NCI-H2171 treated with DMSO at 0.1 percent for 48 hours (cell line): Measurements from ENCODE around the gene ATG10.
"Not testable (repeated sequence)": the region's sequence is repeated elsewhere in the genome, so short reads cannot be mapped to it uniquely, and the experiment has no call there.

Experiments
- DNase-seq: peaks from one replicate; lab custom pipeline; 2025; lab: John Stamatoyannopoulos, UW

Gene ATG10

DNA sequence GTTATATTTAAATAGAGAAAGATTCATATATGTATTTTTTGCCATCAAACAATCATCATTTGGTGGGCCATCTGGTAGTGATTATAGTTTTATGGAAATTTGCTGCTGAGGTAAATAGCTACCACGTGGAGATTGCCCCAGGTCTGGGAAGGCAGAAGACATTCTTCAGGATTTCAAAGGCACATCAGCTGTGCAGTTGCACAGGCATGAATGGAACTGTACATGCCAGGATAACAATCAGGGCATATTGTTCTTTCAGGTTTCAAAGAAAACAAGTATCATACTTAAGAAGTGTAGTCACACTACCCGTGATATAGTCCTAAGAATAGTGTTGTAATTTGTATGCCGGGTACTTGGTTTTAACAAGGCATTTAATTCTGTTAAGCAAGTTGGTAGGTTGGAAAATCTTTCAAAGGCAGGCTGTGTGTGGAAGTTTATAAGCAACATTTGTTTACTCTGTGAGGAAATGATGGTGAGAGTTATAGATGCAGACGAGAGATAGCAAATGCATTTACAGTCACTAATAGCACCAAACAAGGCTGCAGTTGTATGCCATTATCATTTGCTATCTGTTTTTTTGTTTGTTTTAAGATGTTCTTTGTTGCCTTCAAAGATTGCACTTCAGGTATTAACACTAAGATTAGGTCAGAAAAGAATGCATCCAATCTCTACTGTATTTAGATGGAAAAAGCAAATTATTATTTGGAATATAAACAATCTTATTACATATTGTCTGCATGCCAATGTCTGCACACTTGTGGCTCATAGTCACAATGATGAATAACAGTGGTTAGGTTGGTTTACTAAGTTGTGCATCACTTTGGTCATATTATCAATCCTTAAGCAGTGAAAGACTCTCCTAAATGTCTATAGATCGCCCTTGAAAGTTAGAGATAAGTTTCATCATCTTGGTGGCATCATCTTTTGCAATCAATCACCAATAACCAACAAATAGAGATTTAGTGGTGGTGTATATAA, 251.1 kb downstream of the ATG10 start:
- DNase-seq, result no peak

DNA sequence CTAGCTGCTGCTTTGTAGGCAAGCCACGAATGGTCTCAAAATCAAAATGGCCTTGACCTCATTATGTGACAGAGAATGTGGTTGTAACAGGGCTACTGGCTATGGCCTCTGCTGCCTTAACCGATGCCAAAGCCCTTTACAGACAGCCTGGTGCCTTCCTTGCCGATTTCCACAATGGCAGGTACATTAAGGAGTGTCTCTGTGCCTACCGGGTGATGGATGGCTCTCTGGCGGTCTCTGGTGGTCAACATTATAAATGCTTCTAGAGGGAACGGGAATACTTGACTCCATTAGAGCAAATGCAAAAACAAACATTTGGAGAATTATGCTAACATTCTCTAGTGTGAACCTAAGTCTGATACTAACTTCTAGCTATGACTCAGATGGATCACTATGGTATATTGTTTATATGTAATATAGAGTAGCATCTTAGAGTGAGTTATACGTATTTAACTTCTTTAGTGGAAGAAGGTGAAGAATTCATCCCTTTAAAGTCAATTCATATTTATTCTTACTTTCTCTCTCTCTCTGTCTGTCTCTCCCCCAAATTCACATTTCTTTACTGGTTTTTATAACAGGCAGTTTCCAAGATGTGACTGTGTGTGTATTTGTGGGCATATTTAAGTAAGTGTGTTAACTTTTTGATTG, 253.8 kb downstream of the ATG10 start:
- DNase-seq, result peak; percentile 41

DNA sequence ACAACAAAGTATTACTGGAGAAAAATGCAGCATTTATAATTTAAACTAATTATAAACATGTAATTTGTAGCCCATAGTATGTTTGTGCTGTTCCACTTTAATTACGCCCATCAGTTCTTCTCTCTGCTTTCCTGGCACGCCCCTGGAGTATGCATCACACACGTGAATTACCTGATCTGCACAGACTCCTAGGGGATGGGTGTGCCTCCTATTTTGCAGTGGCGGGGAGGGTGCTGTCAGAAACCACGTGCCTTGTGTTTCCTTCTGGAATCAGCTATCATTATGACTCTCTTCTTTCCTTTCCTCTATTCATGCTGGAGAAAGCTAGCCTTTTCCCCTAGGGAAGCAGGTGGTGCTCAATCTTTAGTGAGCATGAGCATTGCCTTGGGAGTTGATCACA, 263.1 kb downstream of the ATG10 start:
- peak; percentile 5 for DNase-seq

DNA sequence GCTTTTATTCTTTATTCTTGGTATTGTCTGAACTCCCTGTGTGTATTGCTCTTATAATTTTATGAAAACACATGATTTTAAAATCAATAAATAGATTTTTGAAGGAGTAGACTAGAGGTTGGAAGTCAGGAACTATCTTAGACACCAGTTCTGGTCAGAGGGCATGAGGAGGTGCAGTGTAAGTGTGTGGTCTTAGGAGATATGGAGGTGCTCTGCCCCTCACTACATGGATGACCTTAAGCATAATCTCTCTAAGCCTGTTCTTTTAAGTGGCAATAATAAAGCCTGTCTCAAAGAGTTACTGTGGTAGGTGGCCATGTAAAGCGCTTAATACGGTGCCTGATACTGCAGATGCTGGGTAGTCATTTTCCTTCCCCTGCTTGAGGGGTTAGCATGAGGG, 272.3 kb downstream of the ATG10 start:
- no peak for DNase-seq

DNA sequence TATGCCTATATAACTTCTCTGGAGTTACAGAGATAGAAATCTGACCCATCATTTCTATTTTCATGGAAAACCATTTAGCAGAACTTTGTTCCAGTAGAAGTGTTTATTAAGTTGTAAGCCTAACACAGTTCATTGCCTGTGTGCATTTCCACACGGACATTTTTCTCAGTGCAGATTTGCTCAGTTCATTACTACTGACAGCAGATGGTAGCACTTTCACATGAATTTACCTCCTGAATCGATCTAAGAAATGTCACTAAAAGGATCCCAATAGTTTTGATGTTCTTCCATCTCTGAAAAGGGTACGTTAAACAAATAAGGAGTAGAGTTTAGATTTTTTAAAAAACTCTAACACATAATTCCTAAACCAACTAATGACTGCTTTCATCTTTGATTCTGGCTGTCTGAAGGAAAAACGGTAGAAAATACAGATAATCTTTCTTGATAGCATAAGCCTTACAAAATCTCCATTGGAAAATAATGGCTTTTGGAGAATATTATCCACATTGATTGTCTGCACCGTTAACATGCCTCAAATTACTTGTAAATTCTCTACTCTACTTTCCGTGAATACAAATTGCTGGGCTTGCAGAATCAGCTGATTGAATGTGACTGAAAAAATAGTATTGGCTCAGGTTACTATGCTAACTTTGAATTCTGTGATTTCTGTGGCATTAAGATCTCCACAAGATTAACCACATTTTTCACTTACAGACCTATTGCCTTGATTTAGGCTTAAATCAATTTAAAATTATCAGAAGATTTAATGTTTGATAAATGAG, 273.2 kb downstream of the ATG10 start:
- DNase-seq, result no peak

DNA sequence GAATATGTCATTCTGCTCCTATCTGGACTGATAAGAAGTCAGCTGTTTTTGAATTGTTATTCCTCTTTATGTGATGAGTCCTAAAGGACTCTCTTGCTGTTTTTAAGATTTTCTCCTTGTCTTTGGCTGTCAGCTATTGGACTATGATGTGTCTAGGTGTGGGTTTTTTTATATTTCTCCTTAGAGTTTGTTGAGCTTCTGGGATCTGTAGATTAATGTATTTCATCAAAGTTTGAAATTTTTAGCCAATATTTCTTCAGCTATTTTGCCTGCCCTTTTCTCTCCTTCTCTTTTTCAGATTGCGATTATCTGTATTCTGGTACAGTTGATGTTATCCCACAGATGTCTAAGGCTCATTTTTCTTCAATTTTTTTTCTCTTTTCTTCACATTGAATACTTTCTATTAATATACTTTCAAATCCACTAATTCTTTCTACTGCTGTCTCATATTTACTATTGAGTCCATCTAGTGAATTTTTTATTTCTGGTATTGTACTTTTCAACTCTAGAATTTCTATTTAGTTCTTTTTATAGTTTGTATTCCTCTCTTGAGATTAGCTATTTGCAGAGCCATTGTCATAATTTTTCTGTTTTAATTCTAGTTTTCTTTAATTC, 275.2 kb downstream of the ATG10 start:
- DNase-seq, result no peak

DNA sequence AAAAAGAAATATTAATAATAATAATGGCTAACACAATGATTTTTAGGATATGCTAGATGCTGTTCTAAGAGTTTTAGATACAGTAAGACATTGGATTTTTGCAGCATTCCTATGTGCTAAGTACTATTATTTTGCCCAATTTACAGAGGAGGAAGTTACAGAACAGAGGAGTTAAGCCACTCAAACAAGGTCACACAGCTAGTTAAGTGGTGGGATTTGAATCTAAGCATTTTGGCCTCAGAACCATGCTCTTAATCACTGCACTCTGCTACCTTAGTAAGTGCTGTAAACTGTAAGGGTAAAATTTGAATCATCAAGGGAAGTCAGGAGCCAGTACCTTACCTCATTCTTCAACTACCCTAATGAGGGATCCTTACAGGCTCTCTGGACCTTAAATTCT, 280.9 kb downstream of the ATG10 start:
- DNase-seq, result no peak

DNA sequence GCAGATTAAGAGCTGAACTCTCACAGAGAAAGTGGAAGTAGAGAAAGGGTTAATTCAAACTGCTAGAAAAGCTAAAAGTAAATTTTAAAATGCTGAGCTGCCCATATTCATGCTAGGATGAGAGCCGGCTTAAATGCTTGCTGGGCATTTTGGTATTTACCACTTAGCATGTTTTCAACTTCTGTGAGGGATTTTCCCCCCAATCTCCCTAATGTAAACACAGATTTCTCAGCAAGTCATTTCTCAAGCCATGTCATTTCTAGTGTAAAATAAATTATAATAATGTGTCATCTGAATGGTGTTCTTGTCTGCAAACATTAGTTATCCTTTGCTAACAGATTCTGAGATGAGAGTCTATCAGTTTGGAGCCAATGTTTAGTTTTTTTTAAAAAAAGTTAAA, 284.0 kb downstream of the ATG10 start:
- no peak for DNase-seq

DNA sequence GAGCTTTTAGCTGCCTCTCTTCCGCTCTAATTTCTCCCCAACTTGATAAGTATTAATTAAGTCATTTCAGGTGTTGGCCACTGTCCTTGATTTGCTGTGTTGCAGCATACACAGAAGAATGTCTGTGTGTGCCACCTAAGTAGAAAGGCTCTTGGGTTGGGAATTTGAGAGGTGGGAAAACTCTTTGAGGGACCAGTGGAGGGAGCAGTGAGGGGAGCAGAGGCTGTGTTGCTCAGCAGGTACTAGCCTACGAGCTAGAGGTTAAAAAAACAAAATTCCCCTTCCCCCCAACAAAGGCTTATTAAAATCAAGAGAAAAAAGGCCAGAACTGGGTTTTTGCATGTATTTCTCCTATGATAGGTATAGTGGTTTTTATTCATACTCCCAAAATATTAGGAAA, 285.4 kb downstream of the ATG10 start:
- DNase-seq, result no peak

DNA sequence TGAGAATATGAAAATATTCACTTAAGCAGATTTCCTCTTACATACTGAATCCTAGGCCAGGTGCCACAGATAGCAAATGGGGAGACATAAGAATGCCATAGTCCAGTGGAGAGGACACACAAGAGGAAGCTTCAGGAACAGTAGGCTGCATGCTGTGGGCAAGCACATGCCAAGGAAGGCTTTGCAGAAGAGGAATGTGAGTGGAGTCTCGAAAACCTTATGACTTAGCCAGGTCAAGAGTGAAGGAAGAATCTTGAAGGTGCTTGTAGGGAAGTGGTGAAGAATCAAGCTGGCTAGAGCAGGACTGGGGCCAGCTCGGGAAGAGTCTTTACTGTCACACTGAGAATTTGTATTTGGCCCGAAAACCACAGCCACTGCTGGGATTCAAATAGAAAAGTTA, 285.9 kb downstream of the ATG10 start:
- DNase-seq, result no peak

DNA sequence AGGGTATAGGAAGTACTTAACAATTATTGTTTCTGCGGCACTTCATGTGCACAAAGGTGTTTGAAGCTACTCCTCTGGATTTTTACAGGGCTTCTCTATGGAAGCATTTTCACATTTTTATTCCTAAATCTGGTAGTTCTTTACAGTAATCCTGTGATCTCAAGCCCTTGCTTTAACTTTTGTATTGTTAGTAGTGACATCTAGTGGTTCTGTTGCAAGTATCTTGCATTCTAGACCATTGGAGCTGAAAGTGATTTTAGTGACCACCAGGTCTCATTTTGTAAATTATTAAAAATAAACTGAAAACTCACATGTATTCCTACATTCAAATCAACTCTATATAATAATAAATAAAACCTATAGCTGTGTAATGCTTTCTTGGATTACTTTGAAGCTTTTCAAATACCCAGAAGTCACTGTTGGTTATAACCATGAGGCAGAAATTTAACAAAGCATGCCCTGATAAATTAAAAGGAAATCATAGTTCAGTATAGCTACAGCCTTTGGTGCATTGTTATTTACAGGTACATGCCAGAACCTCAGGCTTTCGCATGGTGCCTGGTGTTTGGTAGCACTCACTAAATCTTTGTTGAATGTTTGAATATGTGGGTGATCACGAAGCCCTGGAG, 287.5 kb downstream of the ATG10 start:
- DNase-seq, result peak; percentile 39

DNA sequence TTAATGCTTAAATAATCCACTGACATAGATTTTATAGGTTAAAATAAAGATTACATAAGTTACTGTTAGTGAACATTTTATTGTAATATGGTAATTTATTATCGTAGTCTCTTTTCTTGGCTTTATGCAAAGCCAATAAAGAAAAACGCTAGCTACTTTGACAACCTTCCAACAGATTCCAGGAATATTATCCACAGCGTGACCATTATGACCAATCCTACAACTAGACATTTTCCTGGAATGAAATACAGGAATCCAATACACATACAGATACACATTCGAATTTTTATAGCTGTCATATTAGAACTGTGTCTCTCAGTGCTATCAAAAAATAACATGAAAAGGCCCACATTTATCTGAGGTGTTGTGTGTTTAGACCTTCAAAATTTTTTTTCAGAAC, 293.2 kb downstream of the ATG10 start:
- DNase-seq, result no peak

DNA sequence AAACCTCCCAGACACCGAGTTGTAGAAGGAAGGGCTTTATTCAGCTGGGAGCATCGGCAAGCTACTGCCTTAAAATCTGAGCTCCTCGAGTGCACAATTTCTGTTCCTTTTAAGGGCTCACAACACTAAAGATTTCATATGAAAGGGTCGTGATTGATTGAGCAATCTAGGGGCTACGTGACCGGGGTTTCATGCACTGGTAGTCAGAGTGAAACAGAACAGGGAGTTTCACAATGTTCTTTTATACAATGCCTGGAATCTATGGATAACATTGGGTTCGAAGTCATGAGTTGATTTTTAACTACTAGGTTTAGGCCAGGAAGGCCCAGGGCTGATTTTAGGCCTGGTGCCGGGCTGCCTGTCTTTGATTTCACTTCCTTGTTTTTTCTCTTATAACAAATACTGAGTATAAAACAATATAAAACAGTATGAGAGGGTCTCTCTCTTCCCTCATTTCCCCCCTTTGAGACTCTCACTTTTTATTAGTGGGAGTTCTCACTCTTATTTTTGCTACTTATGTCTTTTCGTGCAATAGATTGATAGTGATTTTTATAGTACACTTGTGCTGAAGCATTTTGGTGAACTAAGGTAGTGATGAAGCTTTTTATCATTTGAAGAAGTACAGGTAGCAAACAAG, 295.6 kb downstream of the ATG10 start:
- not testable (repeated sequence) for DNase-seq

DNA sequence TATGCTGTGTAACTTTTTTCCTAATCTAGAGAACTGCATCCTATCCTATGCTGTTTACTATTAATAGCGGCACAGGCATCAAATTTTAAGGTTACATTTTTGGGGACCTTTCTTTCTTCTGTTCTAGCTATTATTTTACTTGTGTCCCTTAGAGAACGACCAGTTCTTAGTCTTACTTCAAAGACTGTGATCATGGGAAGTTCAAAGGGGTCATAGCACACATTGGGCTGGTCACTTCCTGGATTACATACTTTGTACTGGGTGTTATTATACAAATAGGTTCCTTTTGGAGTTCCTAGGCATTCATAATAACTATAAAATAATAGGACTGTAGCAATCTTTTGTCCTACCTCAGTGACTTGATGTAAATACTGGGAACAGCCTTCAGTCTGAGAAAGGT, 297.5 kb downstream of the ATG10 start:
- DNase-seq, result not testable (repeated sequence)

DNA sequence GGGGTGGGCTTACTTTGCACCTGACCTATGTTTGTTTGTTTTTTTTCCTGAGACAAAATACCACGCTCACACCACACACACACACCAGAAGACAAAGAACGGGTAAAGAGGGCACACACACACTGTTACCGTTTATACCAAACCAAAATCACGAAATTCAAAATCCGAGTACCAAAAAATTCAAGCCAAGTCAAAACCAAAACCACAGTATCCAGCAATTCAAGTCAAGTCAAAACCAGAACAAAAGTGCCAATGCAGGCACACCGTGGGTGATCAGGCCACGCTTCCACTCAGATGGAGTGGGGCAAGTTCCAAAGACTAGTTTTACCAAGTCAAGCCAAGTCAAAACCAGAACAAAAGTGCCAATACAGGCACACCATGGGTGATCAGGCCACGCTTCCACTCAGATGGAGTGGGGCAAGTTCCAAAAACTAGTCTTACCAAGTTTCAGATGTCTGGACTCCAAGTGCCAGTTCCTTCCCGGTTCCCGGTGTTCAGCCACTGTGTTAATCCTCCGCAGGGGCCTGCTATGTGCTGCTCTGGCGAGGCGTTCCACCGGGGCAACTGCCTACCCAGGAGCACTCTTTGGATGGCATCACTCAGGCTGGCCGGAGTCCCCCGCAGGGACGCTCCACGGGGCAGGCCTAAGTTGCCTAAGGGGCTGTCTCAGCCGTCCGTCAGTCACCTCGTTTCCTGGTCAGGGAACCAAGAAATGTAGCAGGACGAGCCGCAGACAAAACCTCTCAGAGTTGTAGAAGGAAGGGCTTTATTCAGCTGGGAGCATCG, 300.9 kb downstream of the ATG10 start:
- DNase-seq, result not testable (repeated sequence)

DNA sequence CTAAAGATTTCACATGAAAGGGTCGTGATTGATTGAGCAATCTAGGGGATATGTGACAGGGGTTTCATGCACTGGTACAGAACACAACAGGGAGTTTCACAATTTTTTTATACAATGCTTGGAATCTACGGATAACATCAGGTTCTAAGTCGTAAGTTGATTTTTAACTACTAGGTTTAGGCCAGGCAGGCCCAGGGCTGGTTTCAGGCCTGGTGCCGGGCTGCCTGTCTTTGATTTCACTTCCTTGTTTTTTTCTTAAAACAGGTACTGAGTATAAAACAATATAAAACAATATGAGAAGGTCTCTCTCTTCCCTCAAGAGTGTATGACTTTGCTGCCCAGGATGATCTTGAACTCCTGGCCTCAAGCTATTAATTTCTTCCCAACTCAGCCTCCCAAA, 301.6 kb downstream of the ATG10 start:
- DNase-seq, result not testable (repeated sequence)

DNA sequence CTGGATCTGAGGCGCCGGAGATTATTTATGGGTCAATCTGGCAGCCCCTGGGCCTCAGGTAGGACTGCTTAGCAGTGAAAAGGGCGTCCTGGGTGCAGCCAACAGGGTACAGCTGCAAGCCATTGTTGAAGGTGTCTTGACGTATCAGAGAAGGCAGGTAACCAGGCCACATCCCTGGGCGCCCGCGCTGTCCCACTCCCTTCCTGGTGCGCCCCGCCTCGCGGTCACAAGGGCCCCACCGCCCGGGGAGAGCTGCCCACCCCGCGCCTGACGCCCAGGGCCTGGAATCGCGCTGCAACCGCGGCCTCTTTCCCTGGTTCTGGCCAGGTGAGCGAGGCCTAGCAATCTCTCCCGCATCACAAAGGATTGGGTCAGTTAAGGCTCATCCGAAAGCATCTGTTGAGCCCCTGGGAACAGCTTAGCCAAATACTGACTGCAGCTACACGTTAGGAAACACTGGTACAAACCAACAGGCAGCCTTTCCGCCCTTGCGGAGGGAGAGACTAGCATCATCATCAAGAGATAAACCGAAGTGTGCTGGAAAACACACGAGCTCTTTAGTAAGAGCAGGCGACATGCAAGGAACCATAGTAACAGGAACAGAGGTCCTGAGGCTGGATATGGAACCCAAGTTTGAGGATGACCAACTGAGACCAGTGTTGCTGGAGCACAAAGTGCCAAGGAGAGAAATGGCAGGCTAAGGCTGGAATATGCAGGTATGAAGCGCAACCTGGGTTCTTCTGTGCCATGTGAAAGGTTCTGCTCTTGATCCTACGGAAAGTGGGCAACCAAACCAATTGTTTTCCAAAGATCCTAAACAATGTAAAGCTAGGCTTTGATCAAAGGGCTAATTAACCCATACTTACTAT, 302.8 kb downstream of the ATG10 start:
- DNase-seq, result no peak

DNA sequence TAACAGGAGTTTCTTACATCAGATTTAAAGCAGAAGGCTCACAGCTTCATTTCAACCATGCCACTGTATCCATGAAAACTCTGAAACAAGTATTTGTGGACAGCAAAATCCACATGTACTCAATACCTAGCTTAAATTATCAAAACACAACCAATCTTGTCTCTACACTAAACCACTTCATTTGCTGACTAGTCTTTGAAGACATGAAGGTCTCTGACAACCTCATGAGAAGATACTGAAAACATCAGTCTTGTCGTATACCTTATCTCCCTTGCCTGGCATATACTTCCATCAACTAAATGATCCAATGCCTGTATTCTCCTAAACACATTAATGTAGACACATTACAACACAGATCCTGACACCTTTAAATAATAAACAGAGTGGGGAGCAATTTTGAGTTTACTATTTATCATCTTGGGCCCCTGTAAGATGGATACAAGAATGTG, 303.4 kb downstream of the ATG10 start:
- DNase-seq, result no peak
